IPS-18c (cell line): ENCODE results near the gene AURKAIP1.

Experiments
- H3K4me3 ChIP-seq: 2 replicates; pipeline ENCODE4 v1.7.0; 2013; ENCODE audit warnings: low read depth, mild to moderate bottlenecking, low read length, moderate library complexity; ENCODE audit not compliant: insufficient read depth
- H3K9me3 ChIP-seq: one replicate; pipeline ENCODE4 v1.6.1; 2013; ENCODE audit warnings: mild to moderate bottlenecking, low read length, moderate library complexity; ENCODE audit not compliant: control insufficient read depth, insufficient read depth

Gene AURKAIP1

DNA sequence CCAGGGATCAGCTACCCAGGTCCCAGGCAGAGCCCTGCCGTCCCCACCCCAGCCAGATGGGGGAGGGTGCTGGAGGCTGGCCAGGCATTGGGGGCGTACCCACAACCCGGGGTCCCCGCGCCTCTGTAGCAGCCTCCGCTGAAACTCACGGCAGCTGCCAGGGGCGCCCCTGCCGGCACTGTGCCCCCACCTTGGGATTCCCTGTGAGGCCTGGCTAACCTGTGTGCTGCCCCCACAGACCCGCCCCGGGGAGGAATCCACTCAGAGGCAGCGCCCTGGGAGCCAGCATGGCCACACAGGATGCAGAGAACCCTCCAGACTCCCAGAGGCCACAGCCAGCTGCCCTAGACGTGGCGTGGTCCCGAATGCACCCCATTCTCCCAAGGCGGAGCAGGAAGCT, 29.6 kb downstream of the AURKAIP1 start:
- H3K4me3 ChIP-seq = no peak overlapping the region

GRCh38 chr1:1344655-1345361, 30.2 kb downstream of the AURKAIP1 start:
- H3K9me3 ChIP-seq = peaks cover 3% of the 10 kb centered on the region
- no peak overlapping the region for H3K4me3 ChIP-seq

More for the DNA sequence above, 29.6 kb downstream of the AURKAIP1 start:
- peaks cover 3% of the 10 kb centered on the region for H3K9me3 ChIP-seq

DNA sequence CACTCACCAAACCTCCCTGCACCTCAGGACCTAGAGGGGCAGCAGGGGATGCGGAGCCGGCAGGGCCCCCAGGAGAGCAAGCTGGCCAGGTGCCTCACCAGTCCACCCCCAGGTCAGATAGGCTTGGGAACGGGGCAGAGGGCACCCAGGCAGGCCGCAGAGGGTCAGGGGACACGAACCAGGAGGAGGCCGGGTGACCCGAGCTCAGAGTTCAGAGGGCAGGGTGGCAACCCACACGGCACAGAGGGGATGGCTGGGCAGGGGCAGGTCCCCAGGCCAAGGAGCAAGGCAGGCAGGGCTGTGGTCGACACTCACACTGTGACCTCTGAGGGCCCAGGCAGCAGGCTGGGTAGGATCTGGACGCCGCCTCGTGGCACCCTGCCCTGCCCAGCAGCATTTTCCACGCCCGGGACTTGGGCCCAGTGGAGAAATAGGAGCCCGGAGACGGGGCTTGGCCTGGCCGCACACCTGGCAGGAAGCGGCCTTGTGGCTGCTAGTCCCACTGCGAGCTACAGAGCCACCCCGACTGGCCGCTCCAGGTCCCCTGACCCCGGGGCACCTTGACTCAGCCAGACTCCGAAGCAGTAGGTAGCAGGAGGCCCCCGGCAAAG, 31.1 kb downstream of the AURKAIP1 start:
- no peak overlapping the region for H3K4me3 ChIP-seq
- no peaks in the 10 kb centered on the region for H3K9me3 ChIP-seq

GRCh38 chr1:1342584-1343115, 32.4 kb downstream of the AURKAIP1 start:
- H3K4me3 ChIP-seq = no peak overlapping the region
- no peaks in the 10 kb centered on the region for H3K9me3 ChIP-seq

GRCh38 chr1:1342061-1342562, 32.9 kb downstream of the AURKAIP1 start:
- Histone ChIP-seq H3K9me3 (no peaks in the 10 kb centered on the region), H3K4me3 (no peak overlapping the region)

DNA sequence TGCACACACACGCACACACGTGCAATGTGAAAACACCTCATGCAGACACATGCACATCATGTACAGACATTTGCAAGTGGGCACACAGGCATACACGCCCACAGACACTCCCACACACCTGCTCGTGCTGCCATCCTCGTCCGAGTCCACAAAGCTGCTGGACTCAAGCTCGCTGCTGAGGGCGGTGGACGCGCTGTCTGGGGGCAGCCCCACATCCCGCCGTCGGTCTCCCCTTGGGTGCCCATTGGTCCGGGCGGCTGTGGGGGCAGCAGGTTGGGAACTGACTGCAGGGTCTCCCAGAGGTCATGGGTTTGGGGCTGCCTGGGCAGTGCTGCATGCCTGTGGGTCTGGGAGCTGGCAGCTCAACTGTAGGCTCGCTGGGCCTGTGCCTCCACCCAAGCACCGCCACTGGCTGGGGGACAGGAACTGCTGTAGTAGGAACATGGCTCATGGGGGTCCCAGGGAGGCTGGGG, 33.4 kb downstream of the AURKAIP1 start:
- no peak overlapping the region for H3K4me3 ChIP-seq
- no peaks in the 10 kb centered on the region for H3K9me3 ChIP-seq

DNA sequence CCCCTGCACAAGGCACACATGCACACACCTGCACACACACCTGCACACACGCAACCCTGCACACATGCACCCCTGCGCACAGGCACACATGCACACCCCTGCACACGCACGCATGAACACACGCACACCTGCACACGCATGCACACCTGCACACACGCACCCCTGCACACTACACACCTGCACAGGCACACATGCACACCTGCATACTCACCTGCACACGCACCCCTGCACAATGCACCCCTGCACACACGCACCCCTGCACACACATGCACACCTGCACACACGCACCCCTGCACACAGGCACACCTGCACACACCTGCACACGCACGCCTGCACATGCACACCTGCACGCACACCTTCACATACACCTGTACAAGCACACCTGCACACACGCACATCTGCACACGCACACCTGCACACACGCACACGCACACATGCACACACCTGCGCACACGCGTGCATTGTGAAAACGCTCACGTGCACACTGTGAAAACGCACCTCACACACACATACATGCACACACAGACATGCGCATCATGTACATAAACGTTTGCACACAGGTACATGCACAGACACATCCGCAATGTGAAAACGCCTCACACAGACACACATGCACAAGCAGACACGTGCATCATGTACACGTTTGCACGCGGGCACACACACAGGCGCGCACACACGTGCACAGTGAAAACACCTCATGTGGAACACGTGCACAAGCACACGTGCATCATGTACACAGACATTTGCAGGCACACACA, 34.0 kb downstream of the AURKAIP1 start:
- Histone ChIP-seq H3K9me3 (no peaks in the 10 kb centered on the region), H3K4me3 (no peak overlapping the region)

DNA sequence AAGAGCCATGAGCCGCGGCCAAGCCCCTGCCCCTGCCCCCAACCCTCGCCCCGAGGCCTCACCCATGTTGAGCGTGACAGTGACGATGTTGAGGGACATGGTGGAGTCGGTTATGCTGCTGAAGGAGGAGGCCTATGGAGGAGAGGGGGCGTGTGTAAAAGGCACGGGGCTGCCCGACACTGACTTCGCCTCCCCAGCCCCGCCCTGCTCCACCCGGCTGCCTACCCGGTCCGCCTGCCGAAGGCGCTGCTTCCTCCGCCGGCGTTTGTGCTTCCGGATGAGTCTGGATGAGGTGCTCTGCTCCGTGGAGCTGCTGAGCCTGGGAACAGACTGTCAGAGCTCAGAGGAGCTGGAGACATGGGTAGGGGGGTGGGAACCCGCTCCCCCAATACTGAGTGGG, 34.8 kb downstream of the AURKAIP1 start:
- H3K4me3 ChIP-seq = no peak overlapping the region
- no peaks in the 10 kb centered on the region for H3K9me3 ChIP-seq

- Histone ChIP-seq H3K9me3 (no peaks in the 10 kb centered on the region), H3K4me3 (no peak overlapping the region)
Observed at GRCh38 chr1:1338278-1338677, 36.7 kb downstream of the AURKAIP1 start.

DNA sequence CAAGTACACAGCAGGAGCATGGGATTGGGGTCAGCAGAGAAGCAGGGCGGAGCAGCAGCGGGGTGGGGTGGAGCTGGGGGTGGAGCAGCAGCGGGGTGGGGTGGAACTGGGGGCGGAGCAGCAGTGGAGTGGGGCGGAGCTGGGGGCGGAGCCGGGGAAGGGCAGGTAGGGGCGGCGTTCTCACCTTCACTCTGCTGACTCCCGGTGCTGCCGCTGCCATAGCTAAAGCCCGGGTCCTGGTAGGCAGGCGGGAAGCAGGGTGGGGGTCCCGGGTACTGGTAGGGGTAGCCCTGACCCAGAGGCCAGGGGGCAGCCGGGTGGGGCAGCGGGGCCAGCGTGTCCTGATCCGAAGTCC, 37.2 kb downstream of the AURKAIP1 start:
- Histone ChIP-seq H3K9me3 (no peaks in the 10 kb centered on the region), H3K4me3 (no peak overlapping the region)

DNA sequence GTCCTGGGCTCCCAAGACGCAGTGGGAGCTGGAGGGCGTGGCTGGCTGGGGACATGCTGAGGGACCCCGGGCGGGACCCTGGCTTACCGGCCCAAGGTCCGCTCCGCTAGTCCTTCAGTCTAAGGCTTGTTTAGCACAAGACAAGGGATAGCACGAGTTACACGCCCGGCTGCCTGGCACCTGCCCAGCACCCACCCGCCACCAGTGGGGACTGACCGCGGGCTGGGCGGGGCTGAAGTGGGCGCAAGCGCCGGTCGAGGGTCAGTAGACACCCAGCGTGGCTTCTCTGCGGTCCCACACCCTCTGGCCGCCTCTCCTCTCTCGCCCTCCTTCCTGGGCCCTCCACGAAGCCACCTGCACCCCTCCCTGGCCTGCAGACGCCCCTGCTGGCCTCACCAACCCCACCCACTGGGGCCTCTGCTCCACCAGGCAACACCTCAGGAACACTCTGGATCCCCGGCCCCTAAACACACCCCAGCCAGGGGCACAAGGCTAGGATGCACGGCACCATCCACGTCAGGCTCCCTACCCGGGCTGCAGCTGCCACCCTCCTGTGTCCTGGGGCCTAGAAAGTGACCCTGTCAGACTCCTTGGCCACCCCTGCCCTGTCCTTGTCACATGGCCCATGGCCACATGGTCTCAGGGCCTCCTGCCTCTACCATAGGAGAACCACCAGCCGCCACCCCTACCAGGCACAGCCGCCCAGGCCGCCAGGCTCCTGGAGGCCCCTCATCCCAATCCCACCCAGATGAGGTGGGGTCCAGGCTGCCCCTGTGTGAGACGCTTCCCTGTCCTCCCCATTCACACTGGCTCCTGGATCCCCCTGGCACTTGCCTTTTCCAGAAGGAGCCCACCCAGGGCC, 37.8 kb downstream of the AURKAIP1 start:
- H3K9me3 ChIP-seq = no peaks in the 10 kb centered on the region
- no peak overlapping the region for H3K4me3 ChIP-seq

GRCh38 chr1:1336446-1336845, 38.6 kb downstream of the AURKAIP1 start:
- Histone ChIP-seq H3K4me3 (no peak overlapping the region), H3K9me3 (no peaks in the 10 kb centered on the region)

- H3K4me3 ChIP-seq = no peak overlapping the region
- H3K9me3 ChIP-seq = no peaks in the 10 kb centered on the region
Observed at GRCh38 chr1:1335792-1336248, 39.2 kb downstream of the AURKAIP1 start.

GRCh38 chr1:1335283-1335682, 39.7 kb downstream of the AURKAIP1 start:
- no peak overlapping the region for H3K4me3 ChIP-seq
- no peaks in the 10 kb centered on the region for H3K9me3 ChIP-seq

GRCh38 chr1:1334835-1335234, 40.2 kb downstream of the AURKAIP1 start:
- H3K9me3 ChIP-seq = no peaks in the 10 kb centered on the region
- no peak overlapping the region for H3K4me3 ChIP-seq

GRCh38 chr1:1333551-1334241, 41.3 kb downstream of the AURKAIP1 start:
- Histone ChIP-seq H3K4me3 (no peak overlapping the region), H3K9me3 (no peaks in the 10 kb centered on the region)
